Measurements from ENCODE around the gene FHAD1.

FHAD1 gene

GRCh38 chr1:15424981-15425380, 178.0 kb downstream of the FHAD1 start:
- TF ChIP-seq CSDC2 (CRISPR knock-in tag; IDR thresholded peaks at IDR 0.05): no peak
- no peak for TF ChIP-seq ZNF70 (CRISPR knock-in tag; IDR thresholded peaks at IDR 0.05)
- no peak for TF ChIP-seq ZFP30 (CRISPR knock-in tag; IDR thresholded peaks at IDR 0.05)
- TF ChIP-seq TCF4 (CRISPR knock-in tag; IDR thresholded peaks at IDR 0.05; ENCODE audit: borderline replicate concordance): no peak
- no peak for TF ChIP-seq ZNF565 (CRISPR knock-in tag; conservative IDR thresholded peaks at IDR 0.05; ENCODE audit: low read depth)
- TF ChIP-seq ZC3H10 (CRISPR knock-in tag; IDR thresholded peaks at IDR 0.05): no peak
- TF ChIP-seq ZNF8 (CRISPR knock-in tag; IDR thresholded peaks at IDR 0.05): no peak
- TF ChIP-seq TOX (CRISPR knock-in tag; IDR thresholded peaks at IDR 0.05; ENCODE audit: borderline replicate concordance): no peak
- TF ChIP-seq RARB (CRISPR knock-in tag; IDR thresholded peaks at IDR 0.05): no peak
- TF ChIP-seq, protein P1, sequence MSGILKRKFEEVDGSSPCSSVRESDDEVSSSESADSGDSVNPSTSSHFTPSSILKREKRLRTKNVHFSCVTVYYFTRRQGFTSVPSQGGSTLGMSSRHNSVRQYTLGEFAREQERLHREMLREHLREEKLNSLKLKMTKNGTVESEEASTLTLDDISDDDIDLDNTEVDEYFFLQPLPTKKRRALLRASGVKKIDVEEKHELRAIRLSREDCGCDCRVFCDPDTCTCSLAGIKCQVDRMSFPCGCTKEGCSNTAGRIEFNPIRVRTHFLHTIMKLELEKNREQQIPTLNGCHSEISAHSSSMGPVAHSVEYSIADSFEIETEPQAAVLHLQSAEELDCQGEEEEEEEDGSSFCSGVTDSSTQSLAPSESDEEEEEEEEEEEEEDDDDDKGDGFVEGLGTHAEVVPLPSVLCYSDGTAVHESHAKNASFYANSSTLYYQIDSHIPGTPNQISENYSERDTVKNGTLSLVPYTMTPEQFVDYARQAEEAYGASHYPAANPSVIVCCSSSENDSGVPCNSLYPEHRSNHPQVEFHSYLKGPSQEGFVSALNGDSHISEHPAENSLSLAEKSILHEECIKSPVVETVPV (CRISPR knock-in tag; IDR thresholded peaks at IDR 0.05): no peak
- no peak for TF ChIP-seq TSHZ2 (CRISPR knock-in tag; IDR thresholded peaks at IDR 0.05)
- no peak for TF ChIP-seq SNAI2 (CRISPR knock-in tag; IDR thresholded peaks at IDR 0.05)
- no peak for TF ChIP-seq ESRRG (CRISPR knock-in tag; IDR thresholded peaks at IDR 0.05)
- ATAC-seq: no peak

GRCh38 chr1:15425521-15425920, 178.5 kb downstream of the FHAD1 start:
- ATAC-seq: no peak
- TF ChIP-seq CREB5 (CRISPR knock-in tag; IDR thresholded peaks at IDR 0.05; ENCODE audit: low read depth): no peak
- TF ChIP-seq POU6F1 (CRISPR knock-in tag; IDR thresholded peaks at IDR 0.05; ENCODE audit: borderline replicate concordance, low read depth): no peak
- TF ChIP-seq CSDC2 (CRISPR knock-in tag; IDR thresholded peaks at IDR 0.05): no peak
- TF ChIP-seq BACH2 (CRISPR knock-in tag; IDR thresholded peaks at IDR 0.05; ENCODE audit: borderline replicate concordance): no peak
- no peak for TF ChIP-seq ISL1 (CRISPR knock-in tag; IDR thresholded peaks at IDR 0.05)

- ATAC-seq: no peak
- TF ChIP-seq ZC3H10 (CRISPR knock-in tag; IDR thresholded peaks at IDR 0.05) (no peak), TCF4 (CRISPR knock-in tag; IDR thresholded peaks at IDR 0.05; ENCODE audit: borderline replicate concordance) (no peak), ZNF8 (CRISPR knock-in tag; IDR thresholded peaks at IDR 0.05) (no peak), BACH2 (CRISPR knock-in tag; IDR thresholded peaks at IDR 0.05; ENCODE audit: borderline replicate concordance) (no peak), TOX (CRISPR knock-in tag; IDR thresholded peaks at IDR 0.05; ENCODE audit: borderline replicate concordance) (no peak), POU6F1 (CRISPR knock-in tag; IDR thresholded peaks at IDR 0.05; ENCODE audit: borderline replicate concordance, low read depth) (no peak), RARB (CRISPR knock-in tag; IDR thresholded peaks at IDR 0.05) (no peak), ZNF565 (CRISPR knock-in tag; conservative IDR thresholded peaks at IDR 0.05; ENCODE audit: low read depth) (no peak), PATZ1 (CRISPR knock-in tag; IDR thresholded peaks at IDR 0.05; ENCODE audit: borderline replicate concordance) (no peak), ISL1 (CRISPR knock-in tag; IDR thresholded peaks at IDR 0.05) (no peak), OSR1 (CRISPR knock-in tag; IDR thresholded peaks at IDR 0.05) (no peak), TSHZ2 (CRISPR knock-in tag; IDR thresholded peaks at IDR 0.05) (no peak)
These were observed 178.9 kb downstream of the FHAD1 start for GRCh38 chr1:15425958-15426357.

All from SK-N-SH treated with all-trans-retinoic acid at 6 μM for 48 hours (cell line).